ENCODE results near the gene ABCC1. TPM values are rescaled to one million over a fixed set of nuclear protein-coding genes. Genes with fewer than 3 reads are reported as not detected.

ABCC1 gene
- total RNA-seq, 4 donors from 2014 or later: 24.3 to 32.2 (median 25.7) TPM

Other genes starting within 250 kb of the ABCC1 start
- 10 to 100 TPM; 33.7 to 90.9 (median 71.8) TPM for gene MYH11, start 92.6 kb upstream of the ABCC1 start, total RNA-seq
- gene CEP20, start 61.0 kb upstream of the ABCC1 start, total RNA-seq: 10 to 100 TPM; 23.7 to 42.0 (median 25.0) TPM